Measurements from ENCODE around the gene GRM7.

GRM7 gene

GRCh38 chr3:7249493-7250076, 388.7 kb downstream of the GRM7 start:
- no peak for DNase-seq

DNA sequence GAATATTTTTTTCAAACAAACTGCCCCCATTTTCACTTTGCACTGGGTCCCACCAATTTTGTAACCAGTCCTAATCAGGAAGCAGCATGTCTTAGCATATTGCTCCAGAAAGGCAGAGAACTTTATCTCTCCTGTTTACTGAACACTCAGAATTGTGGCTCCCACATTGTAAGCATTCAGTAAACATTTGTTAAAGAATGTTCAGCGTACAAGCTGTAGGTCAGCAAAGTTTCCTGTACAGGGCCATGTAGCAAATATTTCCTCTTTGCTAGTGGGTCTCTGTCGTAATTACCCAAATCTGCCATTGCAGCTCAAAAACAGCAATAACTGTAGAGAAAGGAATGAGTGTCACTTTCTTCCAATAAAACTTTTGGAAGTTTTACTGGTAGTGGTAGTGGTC, 393.3 kb downstream of the GRM7 start:
- DNase-seq: no peak

DNA sequence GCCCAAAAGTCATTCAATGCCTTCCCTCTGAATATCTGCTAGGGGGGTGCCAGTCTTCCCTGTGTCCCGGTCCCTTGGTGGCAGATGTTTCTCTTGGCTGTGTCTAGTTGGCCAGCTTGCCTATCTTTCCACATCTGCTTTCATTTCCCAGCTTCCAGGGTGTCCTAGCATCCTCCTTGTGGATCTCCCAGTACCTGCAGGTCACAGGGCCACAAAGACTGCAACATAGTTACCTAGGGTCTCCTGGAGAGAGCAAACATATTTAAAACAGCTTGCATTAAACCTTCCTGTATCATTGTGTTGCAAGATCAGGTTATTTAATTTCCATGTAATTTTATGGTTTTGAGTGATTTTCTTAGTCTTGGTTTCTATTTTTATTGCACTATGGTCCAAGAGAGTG, 400.1 kb downstream of the GRM7 start:
- no peak for DNase-seq

DNA sequence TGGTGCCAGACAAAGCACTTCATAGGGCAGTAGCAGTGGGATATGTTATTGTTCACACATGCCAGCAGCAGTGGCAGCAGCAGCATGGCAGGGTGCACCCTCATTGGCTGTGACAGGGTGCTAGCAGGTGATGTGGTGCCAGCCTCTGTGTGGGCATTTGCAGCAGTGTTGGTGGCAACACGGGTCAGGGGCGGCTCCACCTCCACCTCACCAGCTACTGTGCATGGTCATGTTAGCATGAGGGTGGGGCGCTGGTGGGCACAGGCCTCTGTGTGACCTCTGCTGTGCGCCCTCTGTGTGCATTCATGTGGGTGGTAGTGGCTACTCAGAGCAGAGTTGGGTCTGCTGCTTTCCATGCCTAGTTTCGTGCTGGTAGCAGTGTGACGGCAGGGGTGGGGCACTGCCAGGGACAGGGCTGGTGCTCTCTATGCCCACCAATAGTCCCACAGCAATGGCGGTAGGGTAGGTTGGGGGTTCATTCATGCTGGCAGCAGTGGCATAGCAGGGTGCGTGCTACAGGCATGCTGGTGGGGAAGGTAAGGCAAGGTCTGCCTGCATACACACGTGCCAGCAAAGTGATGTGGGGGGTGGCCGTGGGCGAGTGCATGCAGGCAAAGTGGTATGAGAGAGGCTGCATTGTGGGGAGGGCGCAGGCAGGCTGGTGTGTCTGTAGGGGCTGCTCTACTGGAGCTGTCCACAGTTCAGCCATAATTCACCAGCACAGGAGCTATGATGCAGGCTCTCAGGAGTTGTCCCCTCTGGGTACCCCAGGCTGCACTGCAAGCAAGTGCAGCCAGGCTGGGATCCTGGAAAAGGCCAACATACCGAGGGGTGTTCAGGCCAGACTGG, 402.7 kb downstream of the GRM7 start:
- DNase-seq: no peak

DNA sequence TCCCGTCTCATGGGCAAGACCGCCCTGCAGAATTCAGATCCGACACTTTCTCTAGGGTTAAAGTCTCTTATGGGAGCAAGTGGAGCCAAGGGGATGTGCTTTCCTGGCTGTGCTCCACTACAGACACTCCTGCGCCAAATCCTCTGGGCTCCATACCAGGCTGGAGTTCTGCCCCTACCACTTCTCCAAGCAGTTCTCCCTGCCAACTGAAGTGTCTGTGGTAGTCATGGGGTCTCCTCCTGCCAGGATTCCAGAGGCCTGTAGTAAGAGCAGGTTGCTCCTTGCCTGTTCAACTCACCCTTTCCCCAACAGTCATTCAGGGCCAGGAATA, 403.2 kb downstream of the GRM7 start:
- DNase-seq: no peak

GRCh38 chr3:7265736-7266135, 404.8 kb downstream of the GRM7 start:
- DNase-seq: no peak

DNA sequence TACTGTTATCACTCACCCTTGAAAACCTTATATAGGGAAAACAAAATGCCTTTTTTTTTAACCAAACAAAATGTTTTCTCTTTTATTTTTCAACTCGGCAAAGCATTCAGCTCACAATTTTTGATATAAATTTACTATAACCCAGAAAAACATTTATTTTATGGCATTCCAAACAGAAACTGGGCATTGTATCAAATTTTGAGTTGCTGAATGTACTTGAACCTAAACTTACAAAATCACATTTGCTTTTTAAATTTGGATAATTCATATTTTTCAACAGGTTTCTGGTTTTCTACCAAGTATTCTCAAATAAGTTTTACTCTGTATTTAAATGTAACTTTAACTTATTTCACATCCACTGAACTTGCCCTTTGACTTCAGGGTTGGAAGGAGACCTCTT, 405.6 kb downstream of the GRM7 start:
- no peak for DNase-seq

DNA sequence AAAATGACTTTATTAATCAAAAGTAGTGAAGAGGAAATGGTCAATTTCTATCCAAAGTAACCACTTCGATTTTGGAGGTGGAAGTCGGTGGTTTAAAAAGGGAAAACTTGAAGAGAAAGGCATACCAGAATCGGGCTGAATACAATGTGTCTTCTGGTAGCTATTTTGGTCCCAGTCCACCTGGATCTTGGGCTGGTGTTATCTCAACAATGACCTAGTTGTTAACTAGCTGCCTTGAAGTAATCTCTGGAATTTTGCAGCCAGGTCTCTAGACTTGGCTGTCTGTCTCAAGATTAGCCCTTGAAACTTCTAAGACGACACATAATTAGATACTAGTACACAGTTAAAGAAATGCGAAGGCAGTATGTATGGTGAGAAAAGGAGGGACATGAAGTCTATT, 409.8 kb downstream of the GRM7 start:
- DNase-seq: no peak

GRCh38 chr3:7271631-7272030, 410.7 kb downstream of the GRM7 start:
- no peak for DNase-seq

GRCh38 chr3:7272203-7272602, 411.3 kb downstream of the GRM7 start:
- no peak for DNase-seq

DNA sequence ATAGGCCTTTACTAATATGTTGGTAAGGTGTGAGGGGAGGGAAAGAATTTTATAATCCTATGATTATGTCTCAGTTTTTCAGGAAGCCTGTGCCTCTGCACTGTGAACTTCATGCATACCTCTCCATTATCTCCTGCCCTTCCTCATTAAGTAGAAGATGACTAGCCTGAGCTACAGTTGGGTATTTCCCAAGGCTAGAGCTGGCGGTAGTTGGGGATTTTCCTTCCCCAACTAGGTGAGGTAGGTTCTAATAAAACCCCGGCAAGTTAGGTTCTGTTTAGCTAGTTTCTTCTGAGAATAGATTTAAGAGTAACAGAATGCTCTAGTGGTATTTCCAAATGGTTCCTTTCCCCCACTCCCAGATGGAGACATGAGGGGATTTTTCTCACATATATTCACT, 414.5 kb downstream of the GRM7 start:
- DNase-seq: no peak

GRCh38 chr3:7280318-7280717, 419.4 kb downstream of the GRM7 start:
- no peak for DNase-seq

GRCh38 chr3:7282988-7283387, 422.1 kb downstream of the GRM7 start:
- no peak for DNase-seq

DNA sequence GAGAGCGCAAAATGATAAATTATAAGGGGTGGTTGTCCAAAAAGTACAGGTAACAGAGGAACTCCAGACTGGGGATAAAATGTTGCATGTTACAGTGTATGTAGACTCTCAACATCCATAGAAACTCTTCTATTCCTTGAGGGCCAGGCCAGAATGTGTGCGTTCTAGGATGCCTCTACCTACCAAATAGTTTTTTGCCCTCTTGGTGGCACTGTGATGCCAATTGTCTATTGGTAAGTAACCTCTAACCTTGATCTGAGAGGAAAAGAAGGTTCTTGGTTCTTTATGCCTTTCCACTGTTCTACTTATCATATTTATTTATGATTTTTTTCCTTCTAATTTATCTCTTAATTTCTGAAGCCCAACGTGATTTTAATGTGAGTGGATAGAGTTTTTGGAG, 424.6 kb downstream of the GRM7 start:
- no peak for DNase-seq

DNA sequence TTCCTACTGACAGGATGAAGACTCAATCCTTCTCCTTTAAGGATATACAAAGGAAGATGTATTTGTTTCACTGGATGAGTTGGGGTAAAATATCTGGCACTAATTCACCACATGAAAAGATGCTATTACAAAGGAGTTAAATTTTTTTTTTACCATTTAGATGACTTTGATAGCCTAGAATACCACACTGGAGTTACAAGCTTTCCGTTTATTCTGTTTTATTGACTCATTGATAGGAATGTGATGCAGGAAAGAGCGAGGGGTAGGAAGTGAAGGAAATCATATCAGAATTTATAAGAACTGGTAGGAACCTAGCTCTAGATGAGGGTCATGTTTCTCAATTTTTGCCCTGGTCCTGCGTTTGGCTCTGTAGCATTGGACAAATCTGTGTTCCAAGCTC, 427.2 kb downstream of the GRM7 start:
- no peak for DNase-seq

DNA sequence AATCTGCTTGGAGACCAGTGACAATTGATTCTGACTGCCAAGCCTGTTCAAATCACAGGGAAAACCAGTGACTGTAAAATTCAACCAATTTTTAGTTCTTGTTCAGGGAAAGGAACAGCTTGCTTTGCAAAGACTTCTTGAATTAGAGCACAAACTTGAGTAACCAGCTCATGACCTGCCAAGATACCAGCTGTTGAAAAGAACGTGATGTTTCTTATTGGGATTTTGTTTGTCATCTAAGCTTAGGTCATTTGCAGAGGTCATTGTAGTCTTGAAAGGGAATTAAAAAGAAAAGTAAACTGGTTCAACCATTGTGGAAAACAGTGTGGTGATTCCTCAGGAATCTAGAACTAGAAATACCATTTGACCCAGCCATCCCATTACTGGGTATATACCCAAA, 428.2 kb downstream of the GRM7 start:
- DNase-seq: no peak

DNA sequence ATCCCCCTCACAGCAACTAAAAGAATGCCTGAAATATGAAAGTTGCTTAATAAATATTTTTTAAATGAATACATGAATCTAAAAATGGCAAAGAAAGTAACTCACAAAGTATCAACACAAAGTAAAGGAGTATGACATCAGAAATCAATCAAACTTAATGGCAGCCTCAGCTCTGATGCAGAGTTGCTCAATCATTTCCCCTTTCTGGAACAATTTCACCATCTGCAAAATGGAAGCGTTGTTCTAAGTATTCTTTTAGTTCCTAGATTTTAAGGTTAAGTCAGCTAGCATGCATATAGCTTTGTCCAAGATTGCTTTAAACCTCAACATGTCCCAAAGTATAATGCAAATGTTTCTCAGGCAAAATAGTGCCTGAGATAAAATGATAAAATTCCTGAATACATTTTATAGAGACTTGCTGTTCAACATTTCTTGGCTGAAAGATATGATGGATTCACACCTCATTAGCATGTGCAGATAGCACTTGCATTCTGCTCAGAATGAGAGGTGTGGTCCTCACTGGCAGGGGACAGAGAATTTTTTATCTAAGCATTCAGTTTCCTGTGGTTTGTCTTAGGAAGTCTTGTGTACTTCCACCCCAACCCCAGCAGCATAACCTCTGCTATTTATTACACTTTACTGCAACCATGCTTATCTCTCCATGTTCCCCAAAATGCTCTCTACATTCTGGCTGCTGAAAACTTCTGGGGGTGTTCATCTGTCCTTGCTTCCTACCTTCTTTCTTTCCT, 429.3 kb downstream of the GRM7 start:
- DNase-seq: no peak

DNA sequence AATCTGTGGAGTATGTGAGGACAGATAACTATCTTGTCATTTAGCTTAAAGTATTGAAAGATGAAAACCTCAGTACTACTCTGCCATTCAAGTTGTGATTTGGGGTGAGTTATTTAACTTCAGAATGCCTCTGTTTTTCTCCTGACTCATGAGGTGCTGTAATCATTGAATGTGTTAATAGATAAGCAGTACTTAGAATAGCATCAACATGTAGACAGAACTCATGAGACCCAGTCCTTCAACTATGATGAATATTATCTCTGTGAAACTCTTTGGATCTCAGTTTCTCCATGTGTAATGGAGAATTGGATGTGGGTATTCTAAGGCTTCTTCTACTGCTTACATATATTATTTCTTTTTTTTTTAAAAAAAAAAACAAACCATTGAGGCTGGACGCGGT, 431.4 kb downstream of the GRM7 start:
- DNase-seq: no peak

DNA sequence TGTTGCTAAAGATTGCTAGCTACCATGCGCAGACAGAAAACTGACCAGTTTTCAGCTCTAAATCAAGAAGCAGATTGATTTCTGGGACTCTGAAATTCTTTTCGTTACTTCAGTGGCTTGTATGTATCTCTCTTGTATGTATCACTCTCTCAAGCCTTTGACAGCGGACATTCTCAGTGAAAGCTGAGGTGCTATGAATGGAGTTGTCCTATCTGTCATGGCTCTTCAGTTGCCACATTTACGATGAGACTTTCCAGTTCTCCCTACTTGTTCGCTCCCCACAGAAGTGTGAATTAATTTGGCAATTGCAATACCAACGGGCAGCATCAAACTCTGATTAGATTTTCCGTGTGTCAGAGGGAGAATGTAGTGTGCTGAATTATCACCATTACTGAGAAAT, 432.4 kb downstream of the GRM7 start:
- DNase-seq: no peak

DNA sequence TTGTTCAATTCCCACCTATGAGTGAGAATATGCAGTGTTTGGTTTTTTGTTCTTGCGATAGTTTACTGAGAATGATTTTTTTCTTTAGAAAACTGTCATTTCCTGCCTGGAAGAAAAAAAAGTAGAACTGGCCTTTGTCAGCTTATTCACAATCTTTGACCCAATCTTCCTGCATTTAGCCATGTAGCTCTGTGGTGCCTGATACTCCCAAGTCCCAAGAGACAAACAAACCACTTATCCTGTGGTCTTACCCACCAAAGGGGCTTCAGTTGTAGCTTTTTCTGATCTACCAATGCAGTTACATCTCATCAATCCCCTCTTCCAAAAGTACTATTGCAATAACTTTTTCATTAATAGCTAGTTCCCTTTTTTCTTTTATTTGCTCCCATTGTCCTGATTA, 444.6 kb downstream of the GRM7 start:
- no peak for DNase-seq

- DNase-seq: no peak
These were observed 446.0 kb downstream of the GRM7 start for GRCh38 chr3:7306901-7307300.

GRCh38 chr3:7307410-7307809, 446.5 kb downstream of the GRM7 start:
- DNase-seq: no peak

DNA sequence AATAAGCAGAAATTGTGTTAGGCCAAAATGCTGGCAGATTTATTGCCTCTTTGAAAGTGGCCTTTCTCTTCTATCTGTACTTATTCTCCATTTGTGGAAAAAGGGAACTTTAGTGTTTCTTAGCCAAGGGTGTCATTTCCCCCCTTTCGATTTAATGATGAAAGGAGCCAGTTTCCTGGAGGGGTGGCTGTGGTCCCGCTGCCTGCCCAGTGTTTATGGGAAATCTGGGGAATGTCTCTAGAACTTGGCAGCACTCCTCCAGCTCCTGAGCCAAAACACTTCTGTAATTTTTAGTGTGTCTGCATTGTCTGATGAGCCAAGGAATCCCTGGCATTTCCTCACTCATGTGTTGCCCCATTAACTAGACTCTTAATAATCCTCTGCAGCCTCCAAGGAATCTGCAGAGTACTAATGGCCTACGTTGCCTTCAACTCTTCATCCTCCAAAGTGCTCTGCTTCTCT, 448.8 kb downstream of the GRM7 start:
- no peak for DNase-seq

DNA sequence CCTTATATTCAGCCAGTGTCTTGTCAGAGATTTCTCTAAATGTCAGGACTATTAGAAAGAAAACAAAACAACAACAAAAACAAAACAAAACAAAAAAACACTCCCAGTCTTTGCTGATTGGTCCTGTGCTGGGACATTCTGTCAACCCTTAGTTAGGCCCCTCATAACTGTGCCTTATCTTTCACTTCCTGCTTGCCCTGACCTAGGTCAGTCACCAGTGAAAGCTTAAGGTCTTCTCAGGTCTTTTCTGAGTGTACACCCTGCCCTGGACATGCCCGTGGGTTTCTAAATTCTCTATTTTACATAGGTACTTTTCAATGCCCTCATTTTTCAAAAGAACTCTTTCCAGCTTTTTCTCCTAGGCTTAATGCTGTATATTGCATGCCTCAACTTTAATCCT, 454.1 kb downstream of the GRM7 start:
- no peak for DNase-seq
